Tongue (tissue), 2 donors: ENCODE data around the gene SEC11A. TPM values are rescaled to one million over a fixed set of nuclear protein-coding genes. Genes with fewer than 3 reads are reported as not detected.
"Not testable (repeated sequence)": the region's sequence is repeated elsewhere in the genome, so short reads cannot be mapped to it uniquely, and the experiment has no call there.

ENCODE experiments used
- DNase-seq: peaks from one replicate; pipeline ENCODE4 v3.0.0-alpha.2; 2015
- total RNA-seq: library from RNA; depleted of rRNA; stranded (reverse); fragments of >200 nt; gene quantifications from one replicate; pipeline ENCODE4 v1.2.3, GENCODE V29; 2014

SEC11A gene
- total RNA-seq, 1 donor from 2014 or later = 240 TPM

- DNase-seq = not testable (repeated sequence)
Observed at GRCh38 chr15:84641871-84642270, 74.1 kb downstream of the SEC11A start.

GRCh38 chr15:84638103-84638502 lies 77.8 kb downstream of the SEC11A start:
- DNase-seq = no peak

- DNase-seq = no peak
Observed at GRCh38 chr15:84634228-84634837, 81.6 kb downstream of the SEC11A start.

DNA sequence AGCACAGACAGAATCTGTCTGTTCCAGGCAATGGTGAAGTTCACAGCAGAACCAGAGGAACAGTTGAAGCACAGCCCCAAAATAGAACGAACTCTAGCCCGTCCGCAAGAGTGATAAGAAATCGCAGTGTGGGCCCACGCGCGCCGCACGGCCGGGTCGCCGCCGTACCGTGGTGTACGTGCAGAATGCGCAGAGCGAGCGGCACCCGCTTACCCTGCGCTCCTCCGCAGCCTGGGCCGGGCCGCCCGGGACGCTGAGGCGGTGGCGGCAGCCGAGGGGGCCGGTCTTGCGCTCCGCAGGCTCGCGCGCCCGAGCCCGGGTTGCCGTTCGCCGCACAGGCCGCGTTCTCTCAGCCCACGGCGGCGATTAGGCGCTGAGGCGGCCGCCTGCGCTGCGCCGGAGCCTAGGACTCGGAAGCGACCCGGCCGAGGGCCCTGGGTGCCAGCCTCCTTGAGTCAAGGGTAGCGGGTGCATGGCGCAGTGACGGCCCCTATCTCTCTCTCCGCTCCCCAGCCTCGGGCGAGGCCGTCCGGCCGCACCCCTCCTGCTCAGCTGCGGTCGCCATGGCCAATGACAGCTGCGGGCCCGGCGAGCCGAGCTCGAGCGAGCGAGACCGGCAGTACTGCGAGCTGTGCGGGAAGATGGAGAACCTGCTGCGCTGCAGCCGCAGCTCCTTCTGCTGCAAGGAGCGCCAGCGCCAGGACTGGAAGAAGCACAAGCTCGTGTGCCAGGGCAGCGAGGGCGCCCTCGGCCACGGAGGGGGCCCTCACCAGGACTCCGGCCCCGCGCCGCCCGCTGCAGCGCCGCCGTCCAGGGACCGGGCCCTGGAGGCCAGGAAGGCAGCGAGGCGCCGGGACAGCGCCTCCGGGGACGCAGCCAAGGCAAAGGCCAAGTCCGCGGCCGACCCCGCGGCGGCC lies 82.4 kb downstream of the SEC11A start:
- DNase-seq = peak; percentile 84

GRCh38 chr15:84631706-84632272 lies 84.2 kb downstream of the SEC11A start:
- DNase-seq = no peak

DNA sequence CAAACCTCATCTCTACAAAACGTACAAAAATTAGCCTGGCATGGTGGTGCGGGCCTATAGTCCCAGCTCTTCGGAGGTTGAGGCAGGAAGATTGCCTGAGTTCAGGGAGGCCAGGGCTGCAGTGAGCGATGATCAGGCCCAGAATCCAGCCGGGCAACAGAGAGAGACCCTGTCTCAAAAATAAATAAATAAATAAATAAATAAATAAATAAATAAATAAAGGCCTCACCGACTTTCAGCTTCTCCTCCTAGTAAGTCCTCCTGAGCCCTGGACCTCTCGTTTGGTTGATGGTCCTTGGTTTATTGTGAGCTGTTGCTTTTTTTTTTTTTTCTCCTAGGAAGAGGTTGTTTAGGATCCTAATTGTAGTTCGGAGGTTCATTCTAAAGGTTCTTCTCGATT lies 86.9 kb downstream of the SEC11A start:
- no peak for DNase-seq

- no peak for DNase-seq
Observed at GRCh38 chr15:84625123-84625522, 90.8 kb downstream of the SEC11A start.

GRCh38 chr15:84624359-84624758 lies 91.6 kb downstream of the SEC11A start:
- DNase-seq = no peak

GRCh38 chr15:84621358-84621979 lies 94.5 kb downstream of the SEC11A start:
- DNase-seq = no peak

DNA sequence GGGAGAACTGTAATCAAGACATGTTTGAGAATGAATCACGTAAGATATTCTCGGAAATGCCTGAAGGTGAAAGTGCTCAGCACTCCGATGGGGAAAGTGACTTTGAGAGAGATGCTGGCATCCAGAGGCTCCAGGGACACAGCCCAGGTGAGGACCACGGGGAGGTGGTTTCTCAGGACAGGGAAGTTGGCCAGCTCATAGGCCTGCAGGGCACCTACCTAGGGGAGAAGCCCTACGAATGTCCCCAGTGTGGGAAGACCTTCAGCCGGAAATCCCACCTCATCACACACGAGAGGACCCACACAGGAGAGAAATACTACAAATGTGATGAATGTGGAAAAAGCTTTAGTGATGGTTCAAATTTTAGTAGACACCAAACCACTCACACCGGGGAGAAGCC lies 95.3 kb downstream of the SEC11A start:
- no peak for DNase-seq

Other genes starting within 250 kb of the SEC11A start
- gene ZSCAN2, start 115.1 kb downstream of the SEC11A start, total RNA-seq = 19.9 TPM
- 24.0 TPM for gene WDR73, start 61.9 kb downstream of the SEC11A start, total RNA-seq
- 3.4 TPM for gene NMB, start 57.9 kb downstream of the SEC11A start, total RNA-seq
- gene ZNF592, start 32.5 kb upstream of the SEC11A start, total RNA-seq = 15.6 TPM
- gene ALPK3, start 101.2 kb upstream of the SEC11A start, total RNA-seq = 64.6 TPM
- not detected for gene SLC28A1, start 168.5 kb upstream of the SEC11A start, total RNA-seq